Naive thymus-derived CD4-positive, alpha-beta T cell (primary cell): ENCODE measurements around the gene PPP1R12C. TPM values are rescaled to one million over a fixed set of nuclear protein-coding genes. Genes with fewer than 3 reads are reported as not detected.

Experiments
- ATAC-seq: fragments of 150-1000 bp; cut with Tn5 transposase; 2 replicates; pipeline ENCODE4 v1.10.0; 2021; ENCODE audit warnings: mild to moderate bottlenecking, moderate library complexity
- CTCF ChIA-PET: fragments of 350-600 bp; sonication (Branson Sonifier 250); formaldehyde crosslinking; loops from one replicate; lab custom pipeline; 2021; ENCODE audit warnings: antibody characterized with exemption; lab: Charles Lee
- POLR2A ChIA-PET: fragments of 350-600 bp; sonication (Branson Sonifier 250); formaldehyde crosslinking; loops from one replicate; lab custom pipeline; 2021; ENCODE audit warnings: antibody characterized with exemption, inconsistent platforms; lab: Charles Lee
- DNase-seq, 9 donors: peaks; one replicate each; pipeline versions ENCODE4 v3.0.0 to v3.0.0-alpha.2; 2020 to 2022; ENCODE audit warnings: mixed read lengths in 1 of 9
- H3K27ac ChIP-seq: one replicate; pipeline ENCODE4 v1.7.0; 2013; ENCODE audit warnings: mild to moderate bottlenecking, low read depth, low read length, moderate library complexity
- H3K27me3 ChIP-seq, 2 donors: one replicate each; pipeline ENCODE4 v1.7.0; 2013; ENCODE audit warnings: low read length in 2 of 2, mild to moderate bottlenecking in 2 of 2, moderate library complexity in 2 of 2; ENCODE audit not compliant: control insufficient read depth in 2 of 2, insufficient read depth in 2 of 2
- H3K36me3 ChIP-seq, 3 experiments: 1 replicate in 2 of 3; 2 replicates in 1 of 3; pipeline ENCODE4 v1.7.0; 2013; ENCODE audit warnings: low read length in 3 of 3, mild to moderate bottlenecking in 3 of 3, moderate library complexity in 1 of 3; ENCODE audit not compliant: insufficient read depth in 3 of 3, control insufficient read depth in 2 of 3
- H3K4me1 ChIP-seq, 2 donors: one replicate each; pipeline ENCODE4 v1.7.0; 2013; ENCODE audit warnings: low read length in 2 of 2, mild to moderate bottlenecking in 2 of 2, moderate library complexity in 1 of 2; ENCODE audit not compliant: control insufficient read depth in 2 of 2, insufficient read depth in 2 of 2
- H3K4me3 ChIP-seq: 2 replicates; pipeline ENCODE4 v1.7.0; 2013; ENCODE audit warnings: mild to moderate bottlenecking, low read length
- H3K9me3 ChIP-seq, 3 experiments: 1 replicate in 2 of 3; 2 replicates in 1 of 3; pipeline ENCODE4 v1.7.0; 2013; ENCODE audit warnings: low read length in 3 of 3; ENCODE audit not compliant: control insufficient read depth in 2 of 3
- H3K27ac Mint-ChIP-seq, 9 donors: one replicate each; pipeline ENCODE4 v1.8.0; 2020 to 2022; ENCODE audit warnings: mixed read lengths in 9 of 9, mild to moderate bottlenecking in 8 of 9, moderate library complexity in 5 of 9, inconsistent platforms in 2 of 9
- H3K27me3 Mint-ChIP-seq, 5 donors: one replicate each; pipeline ENCODE4 v1.8.0; 2021 to 2022; ENCODE audit warnings: mixed read lengths in 5 of 5, mild to moderate bottlenecking in 1 of 5
- H3K36me3 Mint-ChIP-seq, 5 donors: one replicate each; pipeline ENCODE4 v1.8.0; 2020 to 2022; ENCODE audit warnings: mixed read lengths in 5 of 5, mild to moderate bottlenecking in 3 of 5, inconsistent platforms in 1 of 5
- H3K4me1 Mint-ChIP-seq, 7 donors: one replicate each; pipeline ENCODE4 v1.8.0; 2020 to 2022; ENCODE audit warnings: mixed read lengths in 7 of 7, mild to moderate bottlenecking in 3 of 7, inconsistent platforms in 1 of 7
- H3K4me3 Mint-ChIP-seq, 10 donors: one replicate each; pipeline ENCODE4 v1.8.0; 2020 to 2022; ENCODE audit warnings: mild to moderate bottlenecking in 10 of 10, mixed read lengths in 10 of 10, moderate library complexity in 6 of 10, inconsistent platforms in 2 of 10
- H3K9me3 Mint-ChIP-seq, 11 donors: one replicate each; pipeline ENCODE4 v1.8.0; 2020 to 2022; ENCODE audit warnings: mixed read lengths in 11 of 11, mild to moderate bottlenecking in 4 of 11, inconsistent platforms in 1 of 11, moderate library complexity in 1 of 11
- intact Hi-C, 2 donors: fragments of 100-400 bp; cut with micrococcal nuclease; formaldehyde crosslinking; loops; one replicate each; pipeline ENCODE4 v1.15.1; 2023
- polyA plus RNA-seq, 2 donors: library from polyadenylated mRNA; unstranded; fragments of 300-500 nt; fragmentation: Illumina TruSeq; gene quantifications; one replicate each; pipeline ENCODE4 v1.2.3, GENCODE V29; 2021
- total RNA-seq, 6 experiments: library from RNA in 5 of 6; stranded (reverse) in 5 of 6; gene quantifications; 1 replicate in 5 of 6; 2 replicates in 1 of 6; pipeline ENCODE4 v1.2.3 and lab custom pipeline; 2021 to 2026

Gene PPP1R12C
- total and polyA plus RNA-seq, 7 experiments from 2014 or later, result 3.8 to 180 (median 142) TPM

DNA sequence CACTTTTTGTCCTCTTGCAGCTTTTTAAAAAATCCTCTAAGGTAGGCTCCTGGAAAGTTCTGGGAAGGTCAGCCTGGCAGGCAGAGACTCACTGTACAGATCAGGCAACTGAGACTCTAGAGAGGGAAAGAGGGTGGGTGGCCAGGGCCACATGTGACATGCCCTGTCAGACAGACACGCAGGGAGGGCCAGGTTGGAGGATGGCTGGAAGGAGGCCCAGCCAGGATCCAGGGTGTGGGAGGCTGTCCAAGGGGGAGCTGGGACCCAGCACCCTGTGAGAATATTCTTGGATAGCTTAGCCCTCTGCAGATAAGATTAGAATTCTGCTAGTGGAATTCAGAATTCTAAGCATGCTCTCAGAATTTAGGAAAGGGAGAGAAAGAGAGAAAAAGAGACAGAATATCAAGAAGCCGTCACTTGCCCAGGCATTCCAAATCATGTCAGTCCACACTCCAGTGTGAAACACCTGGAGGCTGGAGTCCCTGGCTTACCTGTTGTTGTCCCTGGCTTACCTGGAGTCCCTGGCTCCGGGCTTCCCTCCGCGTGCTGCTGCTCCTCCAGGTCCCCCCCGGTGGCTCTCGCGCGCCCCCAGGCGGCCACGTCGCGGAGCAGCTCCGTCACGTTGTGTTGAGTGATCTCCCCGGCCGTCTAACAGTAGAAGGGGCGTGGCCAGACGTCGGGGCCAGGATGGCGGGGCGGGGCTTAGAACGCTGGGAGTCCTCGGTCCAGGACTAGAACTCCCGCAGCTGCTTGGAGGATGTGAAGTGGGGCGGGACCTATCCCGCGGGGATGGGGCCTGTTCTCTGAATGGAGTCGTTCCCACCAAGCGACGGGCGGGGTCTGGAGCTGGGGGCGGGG is 42.9 kb upstream of the PPP1R12C start:
- H3K36me3 Mint-ChIP-seq, result peaks cover 0 to 2% (median 0%) of the 10 kb centered on the region in 5 donors
- peak; percentile 79 to 92 (median 85) for DNase-seq
- Histone ChIP-seq H3K27ac (no peak overlapping the region), H3K4me1 (peaks cover 0 to 7% of the 10 kb centered on the region in 2 donors), H3K27me3 (peaks cover 0 to 10% of the 10 kb centered on the region in 2 donors), H3K9me3 (peaks cover 0 to 5% (median 0%) of the 10 kb centered on the region in 3 experiments), H3K36me3 (no peaks in the 10 kb centered on the region), H3K4me3 (no peak overlapping the region)
- H3K4me3 Mint-ChIP-seq, result peak overlapping the region in 4 of 10 donors; percentile 21 to 66 (median 50)
- peak; percentile 98 for ATAC-seq
- peaks cover 25 to 56% (median 41%) of the 10 kb centered on the region in 5 donors for H3K27me3 Mint-ChIP-seq
- ChIA-PET CTCF (interaction anchor here (0.5 to 1.2 kb wide), 4 partner anchors 19 to 946 kb away, joined by 3 to 4 read pairs (median 4); no protein-coding TSS in a partner anchor), POLR2A (no interaction called here)
- peaks cover 0 to 16% (median 8%) of the 10 kb centered on the region in 7 donors for H3K4me1 Mint-ChIP-seq
- H3K9me3 Mint-ChIP-seq, result peaks cover 0 to 6% (median 0%) of the 10 kb centered on the region in 11 donors
- intact Hi-C loops, result loop anchor here in 1 of 2 donors (1.0 to 10.0 kb wide), 5 partner anchors 19 to 464 kb away; partner anchors contain the start of genes SHISA7 and ZNF784
- peak overlapping the region in 3 of 9 donors; percentile 17 to 50 (median 18) for H3K27ac Mint-ChIP-seq

DNA sequence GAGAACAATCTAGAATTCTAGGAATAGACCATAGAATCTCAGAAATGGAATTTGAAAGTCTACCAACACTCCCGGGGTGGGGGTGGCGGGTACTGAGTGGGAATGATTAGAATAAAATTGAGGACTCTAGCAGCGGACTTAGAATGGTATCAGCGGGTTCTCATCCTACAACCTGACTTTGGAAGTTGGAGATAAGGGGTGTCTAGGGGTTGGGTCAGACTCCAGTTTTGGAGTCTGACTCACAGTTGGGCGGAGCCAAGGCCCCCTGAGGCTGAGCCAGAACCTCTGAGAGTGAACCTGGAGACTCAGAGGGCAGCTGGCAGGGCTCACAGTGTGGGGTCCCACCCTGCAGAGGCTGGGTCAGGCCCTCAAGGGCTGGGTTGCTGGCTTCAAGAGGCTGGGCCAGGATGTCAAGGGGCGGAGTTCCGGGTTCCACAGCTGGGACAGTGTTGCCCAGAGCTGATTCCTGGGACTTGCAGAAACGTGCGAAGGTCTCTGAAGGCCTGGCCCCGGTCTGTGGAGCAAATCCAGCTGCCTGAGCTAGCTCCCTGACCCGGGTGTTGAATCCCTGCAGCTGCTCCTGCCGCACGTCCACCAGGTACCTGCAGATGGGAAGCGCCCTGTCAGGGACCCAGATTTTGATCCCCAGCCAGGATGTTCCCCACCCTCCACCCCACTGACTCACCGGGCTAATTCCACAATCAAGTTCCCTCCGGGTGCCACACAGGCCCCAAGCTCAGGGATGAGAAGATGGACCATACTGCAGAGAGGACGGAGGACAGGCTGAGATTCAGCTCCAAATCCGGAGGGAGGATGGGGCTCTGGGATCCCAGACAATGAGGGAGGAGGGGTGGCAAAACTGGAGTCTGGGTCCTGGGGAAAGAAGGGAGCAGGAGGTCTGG is 41.7 kb upstream of the PPP1R12C start:
- peaks cover 0 to 10% of the 10 kb centered on the region in 2 donors for H3K27me3 ChIP-seq
- H3K4me3 ChIP-seq, result no peak overlapping the region
- ATAC-seq (no peak), DNase-seq (no peak)
- POLR2A ChIA-PET, result no interaction called here
- Mint-ChIP-seq H3K9me3 (peaks cover 0 to 8% (median 0%) of the 10 kb centered on the region in 11 donors), H3K36me3 (peaks cover 0 to 5% (median 0%) of the 10 kb centered on the region in 5 donors), H3K4me3 (no peak overlapping the region), H3K4me1 (peaks cover 6 to 19% (median 13%) of the 10 kb centered on the region in 7 donors), H3K27me3 (peaks cover 19 to 51% (median 44%) of the 10 kb centered on the region in 5 donors), H3K27ac (no peak overlapping the region)
- peaks cover 0 to 8% of the 10 kb centered on the region in 2 donors for H3K4me1 ChIP-seq
- CTCF ChIA-PET, result no interaction called here
- intact Hi-C loops, result no loop called here
- peaks cover 0 to 5% (median 0%) of the 10 kb centered on the region in 3 experiments for H3K9me3 ChIP-seq
- no peak overlapping the region for H3K27ac ChIP-seq
- H3K36me3 ChIP-seq, result no peaks in the 10 kb centered on the region

DNA sequence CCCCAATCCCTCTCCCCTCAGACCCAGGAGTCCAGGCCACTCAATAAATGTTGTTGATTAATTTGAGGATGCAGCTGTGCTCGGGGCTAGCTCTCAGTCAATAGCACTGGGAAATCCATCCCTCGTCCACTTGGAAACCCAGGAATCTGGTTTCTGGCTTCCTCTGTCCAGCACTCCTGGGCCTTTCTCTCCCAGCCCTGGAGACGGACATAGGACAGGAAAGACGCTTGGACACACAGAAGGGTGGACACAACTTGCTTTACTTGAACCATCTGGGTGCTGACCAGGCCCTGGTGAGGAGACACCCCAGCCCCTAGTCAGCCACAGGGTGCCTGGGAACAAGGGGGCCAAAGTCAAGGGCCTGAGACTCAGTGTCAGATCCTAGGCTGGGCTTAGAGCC is 41.0 kb upstream of the PPP1R12C start:
- Histone ChIP-seq H3K36me3 (no peaks in the 10 kb centered on the region), H3K9me3 (peaks cover 0 to 5% (median 0%) of the 10 kb centered on the region in 3 experiments), H3K4me1 (peaks cover 0 to 12% of the 10 kb centered on the region in 2 donors), H3K4me3 (no peak overlapping the region), H3K27ac (no peak overlapping the region), H3K27me3 (peaks cover 0 to 10% of the 10 kb centered on the region in 2 donors)
- ATAC-seq (no peak), DNase-seq (no peak)
- intact Hi-C loops, result no loop called here
- Mint-ChIP-seq H3K27me3 (peaks cover 13 to 48% (median 39%) of the 10 kb centered on the region in 5 donors), H3K27ac (no peak overlapping the region), H3K4me1 (peaks cover 12 to 24% (median 19%) of the 10 kb centered on the region in 7 donors), H3K9me3 (peaks cover 0 to 11% (median 2%) of the 10 kb centered on the region in 11 donors), H3K4me3 (no peak overlapping the region), H3K36me3 (peaks cover 0 to 9% (median 2%) of the 10 kb centered on the region in 5 donors)
- ChIA-PET CTCF (no interaction called here), POLR2A (no interaction called here)

DNA sequence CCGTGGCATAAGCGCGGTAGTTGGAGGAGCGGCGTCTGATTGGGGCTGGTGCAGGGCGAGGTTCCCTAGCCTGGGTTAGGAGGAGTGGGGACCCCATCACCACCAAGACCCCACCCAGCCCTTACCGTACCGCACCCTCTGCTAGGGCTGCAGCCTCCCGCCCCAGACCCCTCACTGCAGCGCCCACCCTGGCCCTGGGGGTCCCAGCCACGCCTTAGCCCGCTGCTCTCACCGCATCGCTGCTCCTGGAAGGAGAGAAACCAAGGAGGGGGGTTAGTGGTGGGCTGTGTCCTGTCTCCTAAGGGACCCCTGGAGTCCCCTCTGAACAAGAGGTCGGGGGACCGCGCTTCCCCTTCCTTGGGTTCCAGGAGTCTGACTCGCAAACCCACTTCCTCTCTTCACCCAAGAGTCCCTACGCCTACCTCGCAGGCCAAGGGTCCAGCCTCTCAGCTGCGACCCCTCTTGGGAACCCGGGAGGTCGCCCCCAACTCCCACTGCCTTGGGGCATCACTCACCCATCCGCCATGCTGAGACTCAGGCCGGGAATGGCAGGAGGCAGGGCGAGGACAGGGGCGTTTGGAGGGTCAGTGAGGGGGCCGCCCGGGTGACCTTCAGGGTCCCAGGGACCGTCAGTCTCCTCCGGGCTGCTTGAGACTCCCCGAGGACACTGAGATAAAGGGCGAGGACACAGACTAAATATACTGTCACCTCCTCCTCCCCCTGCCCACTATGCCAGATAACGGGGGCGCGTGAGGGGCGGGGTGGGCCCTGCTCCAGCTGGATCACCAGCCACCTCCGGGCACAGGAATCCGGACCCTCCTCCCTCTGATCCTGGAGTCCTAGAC is 39.8 kb upstream of the PPP1R12C start, which contains the start of gene TNNI3:
TSS of gene TNNI3 (minus strand) at position 669 of the 845 bp plus-strand sequence. CDS start at position 526, 143 bp downstream.
- ChIA-PET CTCF (no interaction called here), POLR2A (no interaction called here)
- Histone ChIP-seq H3K4me3 (no peak within 1 kb of the TSS), H3K9me3 (peaks cover 0 to 6% (median 0%) of the 10 kb centered on the region in 3 experiments), H3K27me3 (peaks cover 0 to 10% of the 10 kb centered on the region in 2 donors), H3K36me3 (no peaks in the 10 kb centered on the region), H3K27ac (no peak within 1 kb of the TSS), H3K4me1 (peaks cover 0 to 12% of the 10 kb centered on the region in 2 donors)
- DNase-seq, result no peak
- Mint-ChIP-seq H3K36me3 (peaks cover 0 to 9% (median 2%) of the 10 kb centered on the region in 5 donors), H3K9me3 (peaks cover under 1 to 13% (median 6%) of the 10 kb centered on the region in 11 donors), H3K27ac (no peak within 1 kb of the TSS), H3K4me1 (peaks cover 15 to 29% (median 25%) of the 10 kb centered on the region in 7 donors), H3K4me3 (peak within 1 kb of the TSS in 5 of 10 donors; percentile 16 to 63 (median 39)), H3K27me3 (peaks cover 10 to 44% (median 34%) of the 10 kb centered on the region in 5 donors)
- intact Hi-C loops, result no loop called here
- no peak for ATAC-seq

GRCh38 chr19:55156202-55157063 is 39.0 kb upstream of the PPP1R12C start:
- ChIA-PET CTCF (no interaction called here), POLR2A (no interaction called here)
- intact Hi-C loops, result no loop called here
- Mint-ChIP-seq H3K27me3 (peaks cover 8 to 41% (median 32%) of the 10 kb centered on the region in 5 donors), H3K27ac (no peak overlapping the region), H3K4me1 (peaks cover 15 to 38% (median 31%) of the 10 kb centered on the region in 7 donors), H3K9me3 (peaks cover 2 to 20% (median 12%) of the 10 kb centered on the region in 11 donors), H3K36me3 (peaks cover 0 to 9% (median 7%) of the 10 kb centered on the region in 5 donors), H3K4me3 (peak overlapping the region in 9 of 10 donors; percentile 9 to 63 (median 27))
- Histone ChIP-seq H3K4me3 (no peak overlapping the region), H3K9me3 (peaks cover 0 to 14% (median 8%) of the 10 kb centered on the region in 3 experiments), H3K4me1 (peaks cover 0 to 12% of the 10 kb centered on the region in 2 donors), H3K27ac (no peak overlapping the region), H3K27me3 (peaks cover 0 to 10% of the 10 kb centered on the region in 2 donors), H3K36me3 (no peaks in the 10 kb centered on the region)
- ATAC-seq (no peak), DNase-seq (no peak)
